ENCODE measurements around the gene ZNF780B. TPM values are rescaled to one million over a fixed set of nuclear protein-coding genes. Genes with fewer than 3 reads are reported as not detected.
"Not testable (repeated sequence)": the region's sequence is repeated elsewhere in the genome, so short reads cannot be mapped to it uniquely, and the experiment has no call there.

The ZNF780B gene
- total RNA-seq, 1 donor from 2014 or later, result 22.3 TPM

DNA sequence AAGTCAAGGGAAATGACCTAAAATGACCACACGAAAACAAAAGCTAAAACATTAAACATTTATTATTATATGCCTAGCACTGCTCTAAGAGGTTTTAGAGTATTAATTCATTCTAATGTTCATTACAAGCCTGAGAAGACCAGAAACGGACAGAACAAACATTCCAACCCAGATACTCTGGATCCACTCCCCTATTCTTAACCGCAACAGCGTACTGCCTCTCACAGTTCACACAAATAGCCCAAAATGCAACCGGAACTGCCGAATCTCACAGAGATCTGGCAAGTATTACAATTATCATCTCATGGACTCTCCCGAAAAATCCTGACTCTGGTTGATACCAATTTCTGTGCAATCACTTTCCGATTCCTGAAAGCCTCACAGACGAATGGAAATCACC lies 1.4 kb downstream of the ZNF780B start:
- no peak for ATAC-seq
- DNase-seq (ENCODE audit: missing footprints), result no peak
- intact Hi-C loops (cut with DNase I), result no loop called here

DNA sequence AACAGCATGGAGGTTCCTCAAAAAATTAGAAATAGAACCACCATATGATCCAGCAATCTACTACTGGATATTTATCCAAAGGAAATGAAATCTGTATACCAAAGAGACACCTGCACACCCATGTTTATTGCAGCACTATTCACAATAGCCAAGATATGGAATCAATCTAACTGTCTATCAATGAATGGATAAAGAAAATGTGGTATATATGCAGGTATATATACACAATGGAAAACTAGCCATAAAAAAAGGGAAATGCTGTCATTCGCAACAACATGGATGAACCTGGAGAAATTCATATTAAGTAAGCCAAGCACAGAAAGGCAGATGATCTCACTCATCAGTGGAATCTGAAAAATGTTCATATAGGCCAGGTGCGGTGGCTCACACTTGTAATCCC lies 2.5 kb downstream of the ZNF780B start:
- intact Hi-C loops (cut with DNase I), result no loop called here
- DNase-seq (ENCODE audit: missing footprints) (no peak), ATAC-seq (no peak)

- DNase-seq (ENCODE audit: missing footprints); ATAC-seq; intact Hi-C loops (cut with DNase I): not testable (repeated sequence)
These were observed 14.3 kb downstream of the ZNF780B start for GRCh38 chr19:40041718-40042117.

- intact Hi-C loops (cut with DNase I); ATAC-seq; DNase-seq (ENCODE audit: missing footprints): not testable (repeated sequence)
These were observed 18.0 kb downstream of the ZNF780B start for GRCh38 chr19:40038047-40038446.

GRCh38 chr19:40035996-40036395 lies 20.0 kb downstream of the ZNF780B start:
- intact Hi-C loops (cut with DNase I), result no loop called here
- ATAC-seq (no peak), DNase-seq (ENCODE audit: missing footprints) (no peak)

- no peak for ATAC-seq
- DNase-seq (ENCODE audit: missing footprints), result no peak
- intact Hi-C loops (cut with DNase I), result no loop called here
These were observed 22.0 kb downstream of the ZNF780B start for GRCh38 chr19:40033989-40034560.

DNA sequence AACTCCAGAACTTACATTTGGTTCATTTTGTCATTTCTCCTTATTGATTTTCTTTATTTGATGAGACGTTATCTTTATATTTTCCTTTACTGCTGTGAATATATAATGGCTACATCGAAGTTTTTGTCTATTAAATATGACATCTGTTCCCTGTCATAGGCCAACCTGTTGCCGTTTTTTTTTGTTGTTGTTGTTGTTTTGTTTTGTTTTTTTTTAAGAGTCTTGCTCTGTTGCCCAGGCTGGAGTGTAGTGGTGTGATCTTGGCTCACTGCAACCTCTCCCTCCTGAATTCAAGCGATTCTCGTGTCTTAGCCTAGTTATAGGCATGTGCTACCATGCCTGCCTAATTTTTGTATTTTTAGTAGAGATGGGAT lies 29.4 kb downstream of the ZNF780B start:
- intact Hi-C loops (cut with DNase I), result no loop called here
- DNase-seq (ENCODE audit: missing footprints), result no peak
- ATAC-seq, result no peak

DNA sequence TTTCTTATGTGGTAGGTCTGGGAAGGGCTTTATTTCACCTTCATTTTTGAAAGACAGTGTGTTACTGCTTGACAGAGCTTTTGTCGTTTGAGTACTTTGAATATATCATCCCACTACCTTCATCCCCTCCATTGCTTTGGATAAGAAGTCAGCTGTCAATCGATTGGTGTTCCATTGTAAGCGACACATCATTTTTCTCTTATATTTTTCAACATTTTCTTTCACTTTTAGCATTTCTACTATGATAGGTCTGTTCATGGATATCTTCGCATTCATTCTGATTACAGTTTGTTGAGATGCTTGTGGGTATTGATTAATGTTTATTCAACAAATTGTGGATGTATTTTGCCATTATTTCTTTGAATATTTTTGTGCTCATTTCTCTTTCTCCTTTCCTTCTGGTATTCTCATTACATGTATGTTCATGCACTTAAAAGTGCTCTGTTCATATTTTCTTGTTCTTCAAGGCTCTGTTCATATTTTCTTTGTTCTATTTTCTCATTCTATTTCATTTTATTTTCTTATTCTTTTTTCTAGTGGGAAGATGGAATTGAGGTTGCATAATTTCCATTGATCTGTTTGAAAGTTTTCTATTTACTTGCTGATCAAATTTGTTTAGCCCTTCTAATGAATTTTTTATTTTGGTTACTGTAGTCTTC lies 30.0 kb downstream of the ZNF780B start:
- intact Hi-C loops (cut with DNase I), result no loop called here
- DNase-seq (ENCODE audit: missing footprints), result no peak
- ATAC-seq, result no peak

DNA sequence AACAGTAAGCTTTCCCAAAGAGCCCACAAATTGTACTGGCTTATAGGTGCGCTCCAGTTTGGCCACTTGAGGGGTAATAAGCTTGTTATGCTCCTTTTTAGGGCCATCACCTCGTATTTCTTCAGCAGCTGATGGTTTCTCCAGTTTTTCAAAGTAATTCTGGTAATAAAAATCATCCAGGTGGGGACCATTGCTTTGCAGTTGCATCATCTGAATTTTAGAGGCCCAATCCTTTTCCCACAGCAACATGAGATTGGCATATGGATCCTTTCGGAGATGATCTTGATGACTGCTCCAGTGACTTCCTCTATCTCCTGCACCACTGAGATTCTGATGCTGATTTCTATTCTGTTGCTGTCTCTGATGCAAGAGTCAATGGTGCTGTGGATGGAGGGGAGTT lies 32.1 kb downstream of the ZNF780B start:
- ATAC-seq (no peak), DNase-seq (ENCODE audit: missing footprints) (no peak)
- intact Hi-C loops (cut with DNase I), result no loop called here

DNA sequence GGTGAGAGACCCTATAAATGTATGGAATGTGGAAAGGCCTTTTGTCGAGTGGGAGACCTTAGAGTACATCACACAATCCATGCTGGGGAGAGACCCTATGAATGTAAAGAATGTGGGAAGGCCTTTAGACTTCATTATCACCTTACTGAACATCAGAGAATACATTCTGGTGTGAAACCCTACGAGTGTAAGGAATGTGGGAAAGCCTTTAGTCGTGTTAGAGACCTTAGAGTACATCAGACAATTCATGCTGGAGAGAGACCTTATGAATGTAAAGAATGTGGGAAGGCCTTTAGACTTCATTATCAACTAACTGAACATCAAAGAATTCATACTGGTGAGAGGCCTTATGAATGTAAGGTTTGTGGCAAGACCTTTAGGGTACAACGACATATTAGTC lies 42.0 kb downstream of the ZNF780B start:
- intact Hi-C loops (cut with DNase I), result no loop called here
- DNase-seq (ENCODE audit: missing footprints) (no peak), ATAC-seq (no peak)

DNA sequence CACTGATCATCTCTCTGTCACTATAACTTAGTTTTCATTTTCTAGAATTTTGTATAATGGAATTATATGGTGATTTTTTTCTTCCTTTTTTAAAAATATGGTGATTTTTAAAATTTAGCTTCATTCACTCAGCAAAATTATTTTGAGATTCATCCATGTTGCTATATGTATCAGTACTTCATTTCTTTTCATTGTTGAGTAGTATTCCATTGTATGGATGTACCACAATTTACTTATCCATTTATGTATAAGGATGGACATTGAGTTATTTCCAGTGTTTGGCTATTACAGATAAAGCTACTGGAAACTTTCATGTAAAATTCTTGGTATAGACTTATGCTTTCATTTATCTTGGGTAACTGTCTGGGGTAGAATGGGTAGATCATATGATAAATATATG lies 46.4 kb downstream of the ZNF780B start:
- intact Hi-C loops (cut with DNase I), result no loop called here
- DNase-seq (ENCODE audit: missing footprints) (no peak), ATAC-seq (no peak)

- intact Hi-C loops (cut with DNase I), result no loop called here
- DNase-seq (ENCODE audit: missing footprints) (no peak), ATAC-seq (no peak)
These were observed 49.7 kb downstream of the ZNF780B start for GRCh38 chr19:40006273-40006691.

GRCh38 chr19:40005691-40006272 lies 50.2 kb downstream of the ZNF780B start:
- DNase-seq (ENCODE audit: missing footprints) (no peak), ATAC-seq (no peak)
- intact Hi-C loops (cut with DNase I), result no loop called here

DNA sequence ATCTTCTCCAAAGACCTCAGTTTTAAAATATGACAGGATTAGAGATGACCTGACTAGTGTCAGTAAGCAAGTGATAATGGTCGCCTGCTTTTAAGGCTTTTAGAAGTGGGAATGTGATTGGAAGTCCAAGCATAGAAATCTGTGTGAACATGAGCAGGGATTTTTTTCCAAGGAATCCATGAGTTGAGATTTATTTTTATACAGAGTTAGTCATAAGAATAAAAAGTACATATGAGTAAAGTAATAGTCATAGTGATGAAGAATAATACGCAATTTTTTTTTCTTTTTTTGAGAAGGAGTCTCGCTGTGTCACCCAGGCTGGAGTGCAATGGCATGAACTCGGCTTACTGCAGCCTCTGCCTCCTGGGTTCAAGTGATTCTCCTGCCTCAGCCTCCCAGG lies 57.5 kb downstream of the ZNF780B start:
- no peak for DNase-seq (ENCODE audit: missing footprints)
- ATAC-seq, result no peak
- intact Hi-C loops (cut with DNase I), result no loop called here

DNA sequence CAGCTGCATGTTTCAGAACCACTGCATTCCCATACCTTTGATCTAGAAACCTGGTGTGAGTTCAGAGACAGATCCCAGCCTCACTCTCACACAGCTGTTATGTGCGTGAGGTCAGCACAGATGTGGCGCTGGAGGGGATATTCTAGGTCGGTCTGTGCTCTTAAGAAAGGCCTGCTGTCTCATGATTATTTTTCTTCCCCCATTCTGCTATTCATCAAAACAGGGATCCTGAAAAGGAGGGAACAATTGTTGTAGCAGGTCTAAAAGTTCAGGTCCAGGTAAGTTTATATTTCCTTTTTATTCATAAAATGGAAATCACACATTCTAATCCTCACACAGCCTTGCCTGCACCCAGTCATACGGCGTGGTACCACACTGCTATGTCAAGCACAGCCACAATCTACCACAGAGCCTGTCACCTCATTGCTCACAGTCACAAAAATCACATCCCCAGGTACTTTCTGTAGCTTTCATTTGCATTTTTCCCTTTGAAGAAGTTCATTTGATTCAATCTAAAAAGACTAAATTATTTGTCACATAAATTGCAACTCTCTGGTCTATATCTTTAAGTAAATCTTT lies 58.3 kb downstream of the ZNF780B start:
- ATAC-seq (no peak), DNase-seq (ENCODE audit: missing footprints) (no peak)
- intact Hi-C loops (cut with DNase I), result loop anchor here (1.0 kb wide), 1 partner anchor 27 kb away; no protein-coding TSS in a partner anchor

- peak; percentile 98 for ATAC-seq
- intact Hi-C loops (cut with DNase I), result loop anchor here (1.0 kb wide), 1 partner anchor 27 kb away; no protein-coding TSS in a partner anchor
These were observed 59.0 kb downstream of the ZNF780B start, which contains the start of gene ZNF546 for GRCh38 chr19:39996811-39997637. Gene ZNF546 (plus strand): TSS chr19:39997060. CDS start chr19:39998327, 1,267 bp downstream.

DNA sequence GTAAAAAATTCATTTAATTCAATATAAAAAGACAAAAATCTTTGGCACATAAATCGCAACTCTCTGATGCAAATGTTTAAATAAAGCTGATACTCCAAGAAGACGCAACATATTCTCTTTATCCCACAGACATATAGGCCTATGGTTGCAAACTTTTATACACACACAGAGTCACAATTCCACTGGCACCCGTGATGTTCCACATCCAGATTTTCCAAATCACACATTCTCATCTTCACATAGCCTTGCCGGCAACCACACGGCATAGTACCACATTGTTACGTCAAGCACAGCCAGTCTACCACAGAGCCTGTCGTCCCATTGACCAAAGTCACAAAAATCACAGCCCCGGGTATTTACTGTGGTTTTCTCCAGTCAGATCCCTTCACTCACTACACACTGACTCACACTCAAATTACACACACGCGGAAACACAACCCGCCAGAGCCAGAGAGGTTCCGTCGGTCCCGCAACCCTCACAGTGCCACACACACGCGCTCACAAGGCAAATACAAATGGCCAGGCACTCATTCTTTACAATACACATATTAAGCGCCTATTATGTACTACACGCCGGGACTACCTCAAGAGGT lies 59.7 kb downstream of the ZNF780B start:
- peak; percentile 20 for ATAC-seq
- no peak for DNase-seq (ENCODE audit: missing footprints)
- intact Hi-C loops (cut with DNase I), result no loop called here

More at GRCh38 chr19:39996811-39997637, 59.0 kb downstream of the ZNF780B start, which contains the start of gene ZNF546:
- DNase-seq (ENCODE audit: missing footprints), result peak; percentile 97

GRCh38 chr19:39995794-39996193 lies 60.2 kb downstream of the ZNF780B start:
- DNase-seq (ENCODE audit: missing footprints) (no peak), ATAC-seq (no peak)
- intact Hi-C loops (cut with DNase I), result no loop called here

GRCh38 chr19:39994361-39994760 lies 61.7 kb downstream of the ZNF780B start:
- intact Hi-C loops (cut with DNase I), result no loop called here

More at GRCh38 chr19:39994361-39994760, 61.7 kb downstream of the ZNF780B start:
- DNase-seq (ENCODE audit: missing footprints), result no peak
- no peak for ATAC-seq
